ENCODE results near the gene CNTN6. TPM values are rescaled to one million over a fixed set of nuclear protein-coding genes. Genes with fewer than 3 reads are reported as not detected.

CNTN6 gene
- total RNA-seq, 2 experiments from 2014 or later, result not detected

GRCh38 chr3:1131166-1131565 is 38.3 kb downstream of the CNTN6 start:
- Mint-ChIP-seq H3K9me3 (no peaks in the 10 kb centered on the region), H3K36me3 (no peaks in the 10 kb centered on the region), H3K4me3 (no peak overlapping the region), H3K4me1 (no peaks in the 10 kb centered on the region), H3K27ac (no peak overlapping the region), H3K27me3 (no peaks in the 10 kb centered on the region)
- no peak for DNase-seq

GRCh38 chr3:1135194-1135593 is 42.4 kb downstream of the CNTN6 start:
- Mint-ChIP-seq H3K27ac (no peak overlapping the region), H3K9me3 (no peaks in the 10 kb centered on the region), H3K27me3 (no peaks in the 10 kb centered on the region), H3K36me3 (no peaks in the 10 kb centered on the region), H3K4me3 (no peak overlapping the region), H3K4me1 (no peaks in the 10 kb centered on the region)
- no peak for DNase-seq

DNA sequence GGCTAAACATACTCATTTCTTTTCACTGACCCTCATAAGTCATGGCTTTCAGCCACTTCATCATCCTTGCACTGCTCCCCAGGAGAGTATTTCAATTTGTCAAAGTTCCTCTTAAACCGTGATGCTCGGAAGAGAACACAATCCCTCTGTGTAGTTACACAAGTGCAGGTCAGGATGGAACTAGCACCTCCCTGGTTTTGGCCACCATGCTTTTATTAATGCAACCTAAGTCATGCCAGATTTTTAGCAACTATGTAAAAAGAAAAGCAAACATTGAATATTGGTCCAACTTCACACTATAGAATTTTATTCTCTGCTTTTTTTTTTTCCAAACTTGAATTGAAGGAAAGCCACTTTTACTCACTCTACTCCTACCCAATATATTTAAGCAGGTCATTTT is 45.2 kb downstream of the CNTN6 start:
- H3K27me3 Mint-ChIP-seq, result no peaks in the 10 kb centered on the region
- no peaks in the 10 kb centered on the region for H3K9me3 Mint-ChIP-seq
- H3K4me3 Mint-ChIP-seq, result no peak overlapping the region
- no peak for DNase-seq
- no peaks in the 10 kb centered on the region for H3K4me1 Mint-ChIP-seq
- H3K36me3 Mint-ChIP-seq, result no peaks in the 10 kb centered on the region
- H3K27ac Mint-ChIP-seq, result no peak overlapping the region

DNA sequence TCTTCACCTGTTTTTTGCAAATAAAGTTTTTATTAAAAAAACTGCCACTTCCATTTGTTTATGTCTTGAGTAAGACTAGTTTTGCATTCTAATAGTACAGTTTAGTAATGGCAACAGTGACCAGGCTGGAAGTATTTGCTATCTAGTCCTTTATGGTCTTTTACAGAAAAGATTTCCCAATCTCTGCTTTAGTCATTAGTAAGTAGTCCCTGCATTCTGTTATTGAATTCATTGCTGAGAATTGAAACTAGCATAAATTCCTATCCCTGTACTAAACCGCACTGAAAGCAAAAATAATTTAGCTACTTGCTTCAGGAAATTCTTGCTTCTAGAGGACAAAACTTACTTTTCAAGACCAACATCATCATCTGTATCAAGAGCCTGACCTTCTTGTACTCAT is 46.2 kb downstream of the CNTN6 start:
- Mint-ChIP-seq H3K4me1 (no peaks in the 10 kb centered on the region), H3K27ac (no peak overlapping the region), H3K9me3 (no peaks in the 10 kb centered on the region), H3K36me3 (no peaks in the 10 kb centered on the region), H3K27me3 (no peaks in the 10 kb centered on the region), H3K4me3 (no peak overlapping the region)
- no peak for DNase-seq

DNA sequence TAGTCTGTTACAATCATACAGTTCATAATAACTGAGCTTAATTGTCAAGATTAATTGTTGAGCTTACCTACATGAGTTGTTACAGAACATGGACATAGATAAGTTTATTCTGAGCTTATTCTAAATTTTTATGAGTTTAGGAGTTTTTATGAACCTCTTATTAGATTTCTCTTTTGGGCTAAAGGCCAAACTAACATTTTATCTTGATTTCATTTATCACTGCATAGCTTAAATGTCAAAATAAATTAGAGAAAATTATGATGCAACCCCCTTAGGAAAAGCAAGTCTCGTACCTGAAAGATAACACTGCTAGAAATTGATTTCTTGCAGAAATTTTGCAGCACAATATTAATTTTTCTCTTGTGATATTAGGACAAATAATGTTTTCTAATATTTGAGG is 54.5 kb downstream of the CNTN6 start:
- Mint-ChIP-seq H3K9me3 (no peaks in the 10 kb centered on the region), H3K4me1 (no peaks in the 10 kb centered on the region), H3K27me3 (no peaks in the 10 kb centered on the region), H3K36me3 (no peaks in the 10 kb centered on the region), H3K27ac (no peak overlapping the region), H3K4me3 (no peak overlapping the region)
- no peak for DNase-seq

DNA sequence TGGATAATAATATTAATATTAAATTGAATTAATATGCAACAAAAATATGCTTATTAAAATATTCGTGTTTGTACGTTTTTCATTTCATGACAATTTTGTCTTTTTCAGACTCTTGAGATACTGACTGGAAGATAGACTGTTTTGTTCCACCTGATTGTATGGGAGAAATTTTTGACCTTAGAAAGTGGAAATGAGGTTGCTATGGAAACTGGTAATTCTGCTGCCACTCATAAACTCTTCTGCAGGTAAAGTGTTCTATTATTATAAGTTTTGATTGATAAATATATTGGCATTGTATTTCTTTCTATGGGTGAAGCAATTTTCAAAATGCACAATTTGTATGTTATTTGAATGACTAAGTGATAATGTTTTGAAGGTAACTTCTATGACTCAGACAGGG is 55.0 kb downstream of the CNTN6 start:
- no peak overlapping the region for H3K4me3 Mint-ChIP-seq
- H3K36me3 Mint-ChIP-seq, result no peaks in the 10 kb centered on the region
- no peaks in the 10 kb centered on the region for H3K4me1 Mint-ChIP-seq
- H3K27ac Mint-ChIP-seq, result no peak overlapping the region
- H3K9me3 Mint-ChIP-seq, result no peaks in the 10 kb centered on the region
- no peaks in the 10 kb centered on the region for H3K27me3 Mint-ChIP-seq
- DNase-seq, result no peak

GRCh38 chr3:1164101-1164500 is 71.3 kb downstream of the CNTN6 start:
- no peaks in the 10 kb centered on the region for H3K36me3 Mint-ChIP-seq

DNA sequence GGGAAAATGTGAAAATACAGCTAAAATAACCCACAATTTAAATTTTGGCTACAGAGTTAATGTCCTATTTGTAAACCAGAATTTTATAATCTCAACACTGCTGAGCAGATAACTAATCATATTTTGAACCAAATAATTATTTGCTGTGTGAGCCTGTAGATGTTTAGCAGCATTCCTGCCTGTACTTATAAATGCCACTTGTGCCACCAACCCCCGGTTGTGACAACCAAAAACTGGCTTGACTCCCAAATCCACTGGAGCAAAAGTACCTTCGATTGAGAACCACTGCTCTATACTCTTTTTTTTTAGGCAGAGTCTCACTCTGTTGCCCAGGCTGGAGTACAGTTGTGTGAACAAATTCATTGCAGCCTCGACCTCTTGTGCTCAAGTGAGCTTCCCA is 78.5 kb downstream of the CNTN6 start:
- DNase-seq, result no peak
- Mint-ChIP-seq H3K36me3 (no peaks in the 10 kb centered on the region), H3K27me3 (peaks cover 3% of the 10 kb centered on the region), H3K4me1 (no peaks in the 10 kb centered on the region), H3K4me3 (no peak overlapping the region), H3K27ac (no peak overlapping the region), H3K9me3 (peaks cover 3% of the 10 kb centered on the region)

More at GRCh38 chr3:1164101-1164500, 71.3 kb downstream of the CNTN6 start:
- Mint-ChIP-seq H3K27me3 (peaks cover 3% of the 10 kb centered on the region), H3K4me1 (no peaks in the 10 kb centered on the region), H3K27ac (no peak overlapping the region), H3K4me3 (no peak overlapping the region), H3K9me3 (no peaks in the 10 kb centered on the region)
- DNase-seq, result no peak

- no peak overlapping the region for H3K4me3 Mint-ChIP-seq
- no peaks in the 10 kb centered on the region for H3K36me3 Mint-ChIP-seq
- no peaks in the 10 kb centered on the region for H3K27me3 Mint-ChIP-seq
- DNase-seq, result no peak
- H3K27ac Mint-ChIP-seq, result no peak overlapping the region
- H3K9me3 Mint-ChIP-seq, result peaks cover 5% of the 10 kb centered on the region
- H3K4me1 Mint-ChIP-seq, result no peaks in the 10 kb centered on the region
These were observed 79.8 kb downstream of the CNTN6 start for GRCh38 chr3:1172644-1173043.

DNA sequence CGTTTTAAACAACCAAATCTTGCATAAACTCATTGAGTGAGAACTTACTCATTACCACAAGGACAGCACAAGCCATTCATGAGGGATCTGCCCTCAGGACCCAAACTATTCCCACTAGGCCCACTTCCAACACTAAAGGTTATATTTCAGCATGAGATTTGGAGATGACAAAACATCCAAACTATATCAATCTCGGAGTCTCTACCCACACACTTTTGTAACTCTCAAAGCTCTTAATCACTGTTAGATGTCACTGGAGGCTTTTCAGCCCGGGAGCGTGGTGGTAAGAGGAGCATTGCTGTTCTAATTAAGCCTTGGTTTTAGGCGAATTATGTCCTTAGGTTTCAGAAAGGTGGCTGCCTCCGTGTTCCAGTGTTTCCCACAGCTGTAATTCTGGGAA is 86.3 kb downstream of the CNTN6 start:
- H3K36me3 Mint-ChIP-seq, result no peaks in the 10 kb centered on the region
- no peak for DNase-seq
- peaks cover 4% of the 10 kb centered on the region for H3K9me3 Mint-ChIP-seq
- no peak overlapping the region for H3K27ac Mint-ChIP-seq
- H3K4me3 Mint-ChIP-seq, result no peak overlapping the region
- H3K4me1 Mint-ChIP-seq, result no peaks in the 10 kb centered on the region
- H3K27me3 Mint-ChIP-seq, result no peaks in the 10 kb centered on the region

- DNase-seq, result no peak
- Mint-ChIP-seq H3K4me1 (no peaks in the 10 kb centered on the region), H3K4me3 (no peak overlapping the region), H3K36me3 (no peaks in the 10 kb centered on the region), H3K27ac (no peak overlapping the region), H3K27me3 (no peaks in the 10 kb centered on the region), H3K9me3 (peaks cover under 1% of the 10 kb centered on the region)
These were observed 90.7 kb downstream of the CNTN6 start for GRCh38 chr3:1183320-1184048.

- Mint-ChIP-seq H3K36me3 (no peaks in the 10 kb centered on the region), H3K27ac (no peak overlapping the region), H3K27me3 (no peaks in the 10 kb centered on the region), H3K4me1 (no peaks in the 10 kb centered on the region), H3K4me3 (no peak overlapping the region), H3K9me3 (no peaks in the 10 kb centered on the region)
- no peak for DNase-seq
These were observed 97.7 kb downstream of the CNTN6 start for GRCh38 chr3:1190569-1190968.

DNA sequence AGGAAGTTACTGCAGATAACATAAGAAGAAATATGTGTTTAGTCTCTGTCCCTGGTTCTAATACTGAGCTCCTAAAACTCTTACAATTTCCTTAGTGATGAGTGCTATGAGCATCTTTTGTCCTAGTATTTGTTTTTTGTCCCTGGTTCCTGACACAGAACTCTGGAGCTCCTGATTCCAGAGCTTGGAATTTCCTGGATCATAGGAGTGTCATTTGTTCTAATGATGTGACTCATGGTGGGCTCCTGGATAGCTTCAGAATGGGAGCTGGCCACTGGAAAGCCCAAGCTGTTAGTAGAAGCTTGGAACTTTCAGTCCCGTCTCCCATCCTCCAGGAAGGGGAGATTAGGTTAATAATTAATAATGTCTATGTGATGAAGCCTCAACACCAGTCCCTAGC is 98.2 kb downstream of the CNTN6 start:
- no peaks in the 10 kb centered on the region for H3K36me3 Mint-ChIP-seq
- H3K27me3 Mint-ChIP-seq, result no peaks in the 10 kb centered on the region
- H3K4me3 Mint-ChIP-seq, result no peak overlapping the region
- H3K4me1 Mint-ChIP-seq, result no peaks in the 10 kb centered on the region
- H3K9me3 Mint-ChIP-seq, result no peaks in the 10 kb centered on the region
- H3K27ac Mint-ChIP-seq, result no peak overlapping the region
- no peak for DNase-seq

GRCh38 chr3:1195947-1196346 is 103.1 kb downstream of the CNTN6 start:
- no peak for DNase-seq
- no peak overlapping the region for H3K4me3 Mint-ChIP-seq
- H3K36me3 Mint-ChIP-seq, result no peaks in the 10 kb centered on the region
- no peaks in the 10 kb centered on the region for H3K4me1 Mint-ChIP-seq
- H3K27me3 Mint-ChIP-seq, result no peaks in the 10 kb centered on the region
- no peaks in the 10 kb centered on the region for H3K9me3 Mint-ChIP-seq
- no peak overlapping the region for H3K27ac Mint-ChIP-seq

DNA sequence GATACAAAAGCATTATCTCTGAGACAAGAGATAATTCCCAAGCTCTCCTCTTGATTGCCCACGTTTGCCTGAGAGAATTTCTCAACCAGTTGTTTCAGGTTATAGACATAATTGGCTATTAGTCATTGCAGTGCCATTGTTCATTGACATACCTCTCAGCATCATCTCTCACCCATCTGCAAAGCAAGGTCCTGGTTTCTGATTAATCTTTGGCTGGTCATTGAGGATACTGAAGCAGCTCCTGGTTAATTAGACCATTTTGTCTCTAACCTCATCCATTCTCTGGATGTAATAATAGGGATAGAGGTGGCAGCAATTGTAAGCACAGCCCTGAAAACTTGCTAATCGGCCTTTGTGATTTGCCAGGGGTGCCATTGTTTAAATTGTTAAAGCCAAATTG is 104.2 kb downstream of the CNTN6 start:
- H3K27ac Mint-ChIP-seq, result no peak overlapping the region
- H3K36me3 Mint-ChIP-seq, result no peaks in the 10 kb centered on the region
- no peak overlapping the region for H3K4me3 Mint-ChIP-seq
- no peaks in the 10 kb centered on the region for H3K9me3 Mint-ChIP-seq
- no peaks in the 10 kb centered on the region for H3K4me1 Mint-ChIP-seq
- no peak for DNase-seq
- H3K27me3 Mint-ChIP-seq, result no peaks in the 10 kb centered on the region

DNA sequence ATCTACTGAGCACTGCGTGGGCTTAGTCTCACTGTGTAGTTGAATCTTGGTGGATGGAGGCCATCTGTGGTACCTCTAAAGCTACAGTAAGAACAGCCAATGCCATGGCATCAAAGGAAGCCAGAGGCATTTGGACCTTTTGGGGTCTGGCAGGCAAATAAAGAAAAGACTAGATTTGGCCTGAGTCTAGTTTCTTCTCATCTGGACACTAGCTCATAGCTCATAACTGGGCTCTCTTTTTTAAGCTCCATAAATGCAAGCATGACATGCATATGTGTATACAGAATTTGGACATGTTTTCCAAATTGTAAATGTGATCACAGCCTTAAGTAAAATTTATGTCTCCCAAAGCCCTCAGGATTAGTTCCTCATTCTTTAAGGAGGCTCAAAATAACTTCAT is 107.5 kb downstream of the CNTN6 start:
- no peak overlapping the region for H3K27ac Mint-ChIP-seq

More for the DNA sequence above, 107.5 kb downstream of the CNTN6 start:
- Mint-ChIP-seq H3K4me3 (no peak overlapping the region), H3K36me3 (no peaks in the 10 kb centered on the region), H3K27me3 (no peaks in the 10 kb centered on the region), H3K9me3 (no peaks in the 10 kb centered on the region), H3K4me1 (no peaks in the 10 kb centered on the region)
- DNase-seq, result no peak

All from activated naive CD8-positive, alpha-beta T cell treated with anti-CD3 and anti-CD28 coated beads for 36 hours (primary cell).